GM21528 (cell line): Measurements from ENCODE around the gene TIMP2.
"Not testable (repeated sequence)": the region's sequence is repeated elsewhere in the genome, so short reads cannot be mapped to it uniquely, and the experiment has no call there.

Experiments used
- ATAC-seq: cut with Tn5 transposase; IDR thresholded peaks from one replicate; pipeline ENCODE4 v1.9.1; 2021; ENCODE audit warnings: mild to moderate bottlenecking, moderate library complexity; ENCODE audit not compliant: unreplicated experiment, low FRiP score

TIMP2 gene

GRCh38 chr17:78875363-78876093, 49.7 kb downstream of the TIMP2 start:
- no peak for ATAC-seq

- no peak for ATAC-seq
These were observed 51.5 kb downstream of the TIMP2 start for GRCh38 chr17:78873519-78874340.

GRCh38 chr17:78872486-78872885, 52.7 kb downstream of the TIMP2 start:
- ATAC-seq: no peak

GRCh38 chr17:78870621-78871020, 54.6 kb downstream of the TIMP2 start:
- ATAC-seq: no peak

- ATAC-seq: no peak
These were observed 56.8 kb downstream of the TIMP2 start for GRCh38 chr17:78868391-78868790.

DNA sequence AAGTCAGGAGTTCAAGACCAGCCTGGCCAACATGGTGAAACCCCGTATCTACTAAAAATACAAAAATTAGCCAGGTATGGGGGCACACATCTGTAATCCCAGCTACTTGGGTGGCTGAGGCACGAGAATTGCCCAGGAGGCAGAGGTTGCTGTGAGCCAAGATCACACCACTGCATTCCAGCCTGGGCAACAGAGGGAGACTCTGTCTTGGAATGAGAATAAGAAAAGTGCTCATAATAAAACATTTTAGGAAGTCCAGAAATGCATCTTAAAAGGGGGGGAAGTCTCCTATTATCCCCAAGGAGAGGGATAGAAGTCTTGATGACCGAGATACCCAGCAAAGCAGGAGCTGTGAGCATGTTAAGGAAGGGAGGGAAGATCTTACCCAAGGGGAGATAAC, 58.1 kb downstream of the TIMP2 start:
- ATAC-seq: not testable (repeated sequence)

DNA sequence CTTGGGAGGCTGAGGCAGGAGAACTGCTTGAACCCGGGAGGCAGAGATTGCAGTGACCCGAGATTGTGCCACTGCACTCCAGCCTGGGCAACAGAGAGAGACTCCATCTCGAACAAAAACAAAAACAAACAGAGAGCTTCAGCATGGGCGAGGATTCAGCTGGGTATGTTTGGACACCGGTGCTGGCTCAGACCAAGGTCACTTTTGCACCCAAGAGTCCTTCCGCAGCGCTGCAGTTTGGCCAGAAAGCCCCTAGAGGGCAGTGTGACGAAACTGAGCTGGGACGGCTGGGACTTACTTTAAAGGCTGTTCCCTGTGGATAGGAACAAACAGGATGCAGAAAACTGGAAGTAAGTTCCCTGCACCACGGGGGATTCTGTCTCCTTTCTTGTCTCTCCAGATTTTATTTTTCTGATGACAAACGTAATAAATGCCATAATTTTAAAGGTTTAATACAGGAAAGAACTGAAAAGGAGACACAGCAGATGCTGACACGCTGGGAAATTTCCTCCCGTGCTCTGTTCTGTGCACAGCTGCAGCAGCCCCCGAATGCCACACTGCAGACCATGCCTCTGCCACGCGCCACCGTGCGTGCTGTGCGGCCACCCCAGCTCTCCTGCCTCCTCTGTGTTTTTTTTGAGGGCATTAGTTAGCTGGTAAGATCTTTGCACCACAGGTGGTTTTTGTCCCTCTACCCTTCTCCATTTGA, 59.4 kb downstream of the TIMP2 start:
- no peak for ATAC-seq

- no peak for ATAC-seq
These were observed 61.1 kb downstream of the TIMP2 start for GRCh38 chr17:78864117-78864516.

DNA sequence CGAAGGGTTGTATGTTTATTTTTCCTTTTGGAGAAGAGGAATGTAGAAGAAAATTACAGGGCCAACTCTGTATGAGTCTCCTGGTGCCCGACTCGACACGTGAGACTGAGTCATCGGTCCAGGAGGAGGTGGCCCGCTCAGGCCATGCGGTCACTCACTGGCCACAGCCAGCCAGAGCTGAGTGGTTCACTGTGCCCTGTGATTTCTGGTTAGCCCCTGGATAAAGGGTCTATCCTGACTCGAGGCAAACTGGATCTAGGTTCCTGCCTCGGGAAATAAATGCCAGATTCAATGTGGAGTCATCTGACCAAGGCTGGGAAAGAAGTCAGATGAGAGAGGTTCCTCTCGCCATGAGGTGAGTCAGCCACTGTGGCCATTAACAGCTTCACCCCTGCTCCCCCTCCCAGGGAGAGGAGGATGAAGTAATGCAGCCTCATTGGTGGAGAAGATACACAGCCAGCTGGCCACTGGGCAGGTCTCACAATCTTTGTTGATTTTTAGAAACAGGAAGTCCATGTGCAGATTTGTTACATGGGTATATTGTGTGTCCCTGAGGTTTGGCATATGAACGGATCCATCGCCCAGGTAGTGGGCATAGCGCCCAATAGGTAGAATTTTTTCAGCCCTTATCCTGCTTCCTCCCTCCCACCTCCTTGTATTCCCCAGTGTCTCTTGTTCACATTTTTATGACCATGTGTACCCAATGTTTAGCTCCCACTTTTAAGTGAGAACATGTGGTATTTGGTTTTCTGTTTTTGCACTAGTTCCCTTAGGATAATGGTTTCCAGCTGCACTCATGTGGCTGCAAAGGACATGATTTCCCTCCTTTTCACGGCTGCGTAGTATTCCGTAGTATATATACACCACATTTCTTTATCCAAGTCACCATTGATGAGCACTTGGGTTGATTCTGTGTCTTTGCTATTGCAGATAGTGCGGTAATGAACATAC, 62.8 kb downstream of the TIMP2 start:
- no peak for ATAC-seq

- no peak for ATAC-seq
These were observed 64.0 kb downstream of the TIMP2 start for GRCh38 chr17:78861229-78861628.

DNA sequence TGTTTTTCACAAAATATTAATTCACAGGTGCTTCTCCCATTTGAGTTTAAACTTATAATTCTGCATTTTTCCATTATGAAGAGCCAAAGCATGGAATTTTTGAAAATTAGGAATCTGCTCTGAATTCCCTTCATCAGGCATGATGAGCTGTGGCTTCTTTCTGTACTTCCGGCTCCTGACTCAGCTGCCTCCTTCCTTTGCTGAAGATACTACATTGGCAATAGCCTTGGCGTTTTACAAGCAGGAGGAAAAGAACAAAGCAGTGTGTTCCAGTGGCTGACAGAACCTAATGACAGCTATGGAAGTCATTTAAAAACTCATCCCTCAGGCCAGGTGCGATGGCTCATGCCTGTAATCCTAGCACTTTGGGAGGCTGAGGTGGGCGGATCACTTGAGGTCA, 66.1 kb downstream of the TIMP2 start:
- no peak for ATAC-seq

GRCh38 chr17:78857266-78857665, 67.9 kb downstream of the TIMP2 start:
- no peak for ATAC-seq

DNA sequence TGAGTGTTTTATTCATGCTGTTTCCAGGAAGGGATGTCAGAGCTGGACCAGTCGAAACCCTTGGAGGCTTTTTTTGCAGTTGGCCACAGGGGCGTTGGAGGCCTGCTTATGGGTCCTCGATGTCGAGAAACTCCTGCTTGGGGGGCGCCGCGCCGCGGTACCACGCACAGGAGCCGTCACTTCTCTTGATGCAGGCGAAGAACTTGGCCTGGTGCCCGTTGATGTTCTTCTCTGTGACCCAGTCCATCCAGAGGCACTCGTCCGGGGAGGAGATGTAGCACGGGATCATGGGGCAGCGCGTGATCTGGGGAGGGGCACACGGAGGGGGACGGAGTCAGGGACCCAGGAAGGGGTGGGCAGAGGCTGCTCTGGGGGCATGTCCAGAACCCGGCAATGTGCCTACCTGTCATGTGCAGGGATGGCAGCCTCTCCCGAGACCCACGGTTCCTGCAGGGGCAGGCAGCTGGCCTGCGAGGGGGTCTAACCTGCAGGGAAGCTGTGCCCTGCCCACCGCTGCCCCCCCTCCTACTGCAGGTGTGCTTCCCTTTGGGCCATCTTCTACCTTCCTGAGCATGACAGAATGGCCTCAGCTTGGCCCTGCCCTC, 69.5 kb downstream of the TIMP2 start:
- ATAC-seq: no peak

- no peak for ATAC-seq
These were observed 70.7 kb downstream of the TIMP2 start for GRCh38 chr17:78854508-78854907.

- no peak for ATAC-seq
These were observed 71.2 kb downstream of the TIMP2 start for GRCh38 chr17:78853926-78854394.

DNA sequence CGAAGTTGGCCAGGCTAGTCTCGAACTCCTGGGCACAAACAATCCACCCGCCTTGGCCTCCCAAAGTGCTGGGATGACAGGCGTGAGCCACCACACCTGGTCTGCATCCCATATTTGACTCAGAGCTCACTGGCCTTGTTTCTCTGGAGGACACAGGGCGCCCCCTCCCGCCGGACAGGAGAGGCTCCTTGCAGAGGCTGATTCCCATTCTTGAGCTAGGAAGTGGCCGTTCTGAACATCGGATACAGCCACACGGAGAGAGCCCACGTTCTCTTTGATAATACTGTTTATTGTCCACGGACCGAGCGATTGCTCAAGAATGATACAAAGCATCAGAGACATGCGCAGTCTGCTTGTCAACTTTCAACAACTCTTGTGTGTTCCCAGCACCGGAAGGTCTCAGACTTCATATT, 72.5 kb downstream of the TIMP2 start:
- ATAC-seq: no peak

DNA sequence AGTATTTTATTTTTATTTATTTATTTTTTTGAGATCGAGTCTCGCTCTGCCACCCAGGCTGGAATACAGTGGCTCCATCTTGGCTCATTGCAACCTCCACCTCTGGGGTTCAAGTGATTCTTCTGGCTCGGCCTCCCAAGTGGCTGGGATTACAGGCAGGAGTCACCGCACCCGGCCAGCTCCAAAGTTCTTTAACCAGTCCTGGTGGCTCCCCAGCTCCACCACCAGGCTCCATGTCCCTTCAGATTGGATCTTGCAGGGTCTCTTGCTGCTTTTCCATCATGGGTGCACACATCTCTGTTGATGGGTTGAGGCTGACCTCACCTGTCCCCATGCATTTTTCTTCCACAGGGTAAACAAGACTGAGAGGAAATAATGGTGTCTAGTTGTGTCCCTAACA, 76.2 kb downstream of the TIMP2 start:
- ATAC-seq: no peak

DNA sequence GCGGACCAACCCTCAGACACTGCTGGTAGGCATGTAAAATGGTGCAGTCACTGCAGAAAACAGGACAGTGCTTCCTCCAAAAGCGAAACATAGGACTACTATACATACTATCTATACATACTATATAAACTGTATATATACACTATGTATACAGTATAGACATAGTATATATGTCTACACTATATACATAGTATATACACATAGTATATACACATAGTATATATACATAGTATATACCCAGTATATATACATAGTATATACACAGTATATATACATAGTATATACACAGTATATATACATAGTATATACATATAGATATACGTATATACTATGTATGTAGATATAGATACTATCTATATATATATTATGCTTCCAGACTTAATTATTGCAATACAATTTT, 78.1 kb downstream of the TIMP2 start:
- no peak for ATAC-seq

GRCh38 chr17:78844301-78845005, 80.7 kb downstream of the TIMP2 start:
- ATAC-seq: no peak
